GM18909 (cell line): ENCODE data around the gene RASA2.
"Not testable (repeated sequence)": the region's sequence is repeated elsewhere in the genome, so short reads cannot be mapped to it uniquely, and the experiment has no call there.

Source experiments
- ATAC-seq: cut with Tn5 transposase; IDR thresholded peaks from one replicate; pipeline ENCODE4 v1.9.1; 2021; ENCODE audit warnings: mild to moderate bottlenecking; ENCODE audit not compliant: unreplicated experiment, poor library complexity

The RASA2 gene

DNA sequence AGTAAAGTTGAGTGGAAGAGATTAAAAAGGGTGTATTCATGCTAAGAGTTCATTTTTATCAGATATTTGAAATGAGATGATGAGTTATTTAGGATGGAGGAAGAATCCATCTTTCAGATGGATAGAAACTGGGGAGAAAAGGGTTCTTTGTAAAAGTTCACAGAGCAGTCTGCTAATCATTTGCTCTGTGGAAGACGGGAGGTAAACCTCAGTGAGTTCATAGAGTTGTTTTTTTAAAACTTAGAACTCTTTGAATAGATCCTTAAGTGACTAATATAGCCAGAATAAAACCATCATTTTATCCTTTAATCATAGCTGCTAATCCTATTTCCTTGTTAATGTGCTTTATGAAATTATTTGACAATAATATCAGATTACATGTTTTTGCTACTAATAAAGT is 5.1 kb downstream of the RASA2 start:
- no peak for ATAC-seq

GRCh38 chr3:141493184-141493583 is 6.4 kb downstream of the RASA2 start:
- ATAC-seq, result no peak

- ATAC-seq, result not testable (repeated sequence)
These were observed 10.8 kb downstream of the RASA2 start for GRCh38 chr3:141497589-141497988.

DNA sequence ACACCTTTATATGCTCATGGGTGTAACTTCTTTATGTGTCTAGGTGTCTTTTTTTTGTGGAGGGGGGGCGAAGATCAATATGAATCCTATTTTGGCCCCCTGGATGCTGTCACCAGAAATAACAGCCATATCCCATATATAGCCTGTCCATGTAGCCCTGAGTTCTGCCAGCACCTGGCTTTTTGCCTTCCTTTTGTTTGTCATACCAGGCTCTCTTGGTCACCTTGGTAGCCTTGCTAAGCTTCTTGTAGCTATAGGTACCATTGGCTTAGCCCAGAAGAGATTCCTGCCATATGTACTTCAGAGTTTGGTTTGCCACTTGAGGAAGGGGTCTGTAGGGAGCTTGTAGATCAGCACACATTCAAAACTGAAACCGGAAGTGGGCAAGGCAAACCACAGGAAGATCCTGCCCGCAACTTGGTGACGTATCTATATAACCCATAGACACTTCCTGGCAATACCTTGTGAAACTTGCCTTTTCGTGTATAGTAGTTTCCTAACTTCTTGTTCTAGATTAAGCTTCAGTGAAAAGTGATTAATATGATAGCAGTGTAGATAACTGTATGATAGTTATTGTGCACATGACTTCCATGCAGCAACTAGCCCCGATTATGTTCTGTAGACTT is 11.9 kb downstream of the RASA2 start:
- peak; percentile 98 for ATAC-seq

- no peak for ATAC-seq
These were observed 12.5 kb downstream of the RASA2 start for GRCh38 chr3:141499284-141499683.

DNA sequence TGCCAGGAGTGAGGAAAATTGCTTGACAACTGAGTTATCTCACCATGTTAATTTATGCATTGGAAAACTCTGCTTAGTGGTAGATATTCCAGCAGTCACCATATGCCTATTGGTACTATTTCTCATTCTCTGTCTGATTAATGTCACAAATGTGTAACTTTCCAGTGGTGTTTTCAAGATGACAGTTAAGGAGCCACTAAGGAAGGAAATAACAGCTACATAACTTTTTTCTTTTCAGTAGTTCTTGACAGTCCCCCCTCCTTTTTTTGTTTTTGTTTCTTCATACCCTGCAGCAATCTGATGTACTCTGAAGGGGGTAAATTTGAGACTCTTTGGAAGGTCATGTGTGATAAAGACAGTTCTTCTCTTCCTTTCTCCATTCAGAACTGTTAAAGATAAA is 13.1 kb downstream of the RASA2 start:
- no peak for ATAC-seq

GRCh38 chr3:141500397-141500796 is 13.6 kb downstream of the RASA2 start:
- no peak for ATAC-seq

- no peak for ATAC-seq
These were observed 18.3 kb downstream of the RASA2 start for GRCh38 chr3:141505166-141505565.

DNA sequence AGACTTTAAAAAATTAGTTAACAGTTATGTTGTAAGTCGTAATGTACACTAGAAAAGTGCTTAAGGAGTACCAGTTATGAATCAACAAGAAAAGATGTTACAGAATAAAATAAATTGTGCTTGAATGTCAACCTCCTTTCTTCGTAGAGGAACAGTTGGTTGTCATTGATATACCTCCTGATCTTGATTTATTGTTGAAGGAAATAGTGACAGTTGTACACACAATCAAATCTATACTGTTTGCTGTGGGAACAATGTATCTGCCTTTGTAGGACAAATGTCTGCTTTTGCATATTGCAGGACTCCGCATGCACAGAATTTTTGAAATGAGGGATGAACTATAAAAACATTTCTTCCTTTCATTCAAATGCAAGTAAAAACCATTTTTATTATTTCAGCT is 19.2 kb downstream of the RASA2 start:
- no peak for ATAC-seq

DNA sequence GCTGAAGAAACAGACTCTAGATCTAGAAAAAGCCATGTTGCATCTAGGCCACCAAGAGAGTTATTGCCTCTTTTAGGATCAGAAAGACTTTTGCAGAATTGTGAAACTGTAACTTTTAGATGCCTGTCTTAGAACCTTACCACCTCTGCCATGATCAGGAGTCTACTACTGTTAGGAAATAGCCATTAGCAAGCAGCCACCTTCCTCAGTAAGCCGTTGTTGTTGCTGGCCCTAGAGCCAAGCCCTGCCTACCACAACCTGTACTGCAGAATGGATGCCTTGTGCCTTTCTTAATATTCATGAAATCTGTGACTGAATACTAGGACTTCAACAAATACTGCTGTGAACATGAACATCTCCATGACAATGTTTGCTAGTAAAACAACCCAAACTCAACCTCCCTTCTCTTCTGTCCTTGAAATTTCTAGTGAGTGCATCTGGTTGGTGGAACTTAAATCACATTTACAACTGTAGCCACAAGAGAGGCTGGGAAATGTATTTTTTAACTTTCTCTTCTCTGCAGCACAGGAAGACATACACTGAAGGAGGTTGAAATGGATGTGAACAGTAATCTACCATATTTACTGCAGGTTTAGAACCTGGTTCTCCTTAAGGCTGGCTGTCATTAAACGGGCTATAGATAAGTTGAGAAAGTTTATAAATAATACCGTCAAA is 20.7 kb downstream of the RASA2 start:
- ATAC-seq, result no peak

DNA sequence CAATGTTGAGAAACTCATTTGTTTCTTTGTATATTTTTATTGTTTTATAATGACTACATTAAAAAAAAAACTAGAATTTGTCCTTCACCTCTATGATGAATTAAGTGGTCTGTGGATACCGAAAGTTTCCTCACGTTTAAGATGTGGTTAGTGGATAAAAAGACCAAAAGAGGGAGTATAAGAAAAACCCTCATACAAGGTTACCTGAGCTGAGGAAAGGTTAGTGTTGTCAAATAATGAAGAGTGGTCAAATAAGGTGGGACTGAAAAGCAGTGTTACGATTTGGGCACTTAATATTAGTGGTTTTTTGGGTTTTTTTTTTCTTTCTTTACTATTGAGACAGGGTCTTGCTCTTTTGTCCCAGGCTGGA is 21.2 kb downstream of the RASA2 start:
- no peak for ATAC-seq

DNA sequence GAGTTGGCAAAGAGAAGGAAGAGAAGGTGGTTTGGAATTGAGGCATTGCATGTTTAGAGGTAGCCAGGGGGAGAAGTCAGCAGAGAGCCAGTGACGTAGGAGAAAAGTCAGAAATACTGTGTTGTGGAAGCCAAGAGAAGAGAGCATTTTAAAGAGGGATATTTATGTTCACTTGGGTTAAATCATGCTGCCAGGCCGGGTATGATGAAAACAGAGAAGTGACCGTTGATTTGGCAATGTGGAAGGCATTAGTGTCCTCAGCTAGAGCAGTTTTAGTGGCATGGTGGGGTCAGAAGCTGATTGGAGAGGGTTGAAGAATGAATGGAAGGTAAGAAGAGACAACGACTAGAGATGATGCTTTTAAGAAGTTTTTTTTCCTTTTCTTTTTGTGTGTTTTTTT is 24.5 kb downstream of the RASA2 start:
- no peak for ATAC-seq

DNA sequence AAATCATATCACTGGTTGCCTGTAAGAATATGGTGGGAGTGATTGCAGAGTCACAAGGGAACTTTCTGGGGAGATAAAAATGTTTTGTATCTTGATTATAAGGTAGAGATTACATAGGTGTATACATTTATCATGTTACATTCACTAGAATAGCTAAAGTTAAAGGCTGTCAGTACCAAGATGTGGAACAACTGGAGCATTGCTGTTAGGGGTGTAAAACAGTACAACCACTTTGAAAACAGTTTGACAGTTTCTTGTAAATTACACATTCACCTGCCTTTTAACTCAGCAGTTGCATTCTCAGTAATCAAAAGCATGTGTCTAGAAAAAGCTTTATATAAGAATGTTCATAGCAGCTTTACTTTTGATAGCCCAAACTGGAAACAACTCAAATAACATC is 27.6 kb downstream of the RASA2 start:
- no peak for ATAC-seq

DNA sequence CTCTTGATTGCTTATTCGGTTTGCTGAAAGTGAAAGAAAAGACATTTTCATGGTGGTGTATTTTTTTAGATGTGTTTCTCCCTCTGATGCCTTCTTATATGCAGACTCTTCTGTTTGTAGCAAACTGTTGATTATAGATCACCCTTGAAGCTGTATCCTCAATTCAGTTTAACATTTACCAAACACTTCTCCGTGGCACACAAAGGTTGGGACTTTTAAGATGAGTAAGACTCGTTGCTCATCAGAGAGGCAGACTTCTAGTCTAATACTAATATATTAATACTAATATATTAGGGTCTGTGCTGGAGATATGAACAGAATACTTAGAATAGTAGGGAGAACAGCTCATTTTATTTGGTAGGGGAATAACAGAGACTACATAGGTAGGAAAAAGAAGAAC is 32.8 kb downstream of the RASA2 start:
- ATAC-seq, result no peak

GRCh38 chr3:141521781-141522180 is 35.0 kb downstream of the RASA2 start:
- no peak for ATAC-seq

DNA sequence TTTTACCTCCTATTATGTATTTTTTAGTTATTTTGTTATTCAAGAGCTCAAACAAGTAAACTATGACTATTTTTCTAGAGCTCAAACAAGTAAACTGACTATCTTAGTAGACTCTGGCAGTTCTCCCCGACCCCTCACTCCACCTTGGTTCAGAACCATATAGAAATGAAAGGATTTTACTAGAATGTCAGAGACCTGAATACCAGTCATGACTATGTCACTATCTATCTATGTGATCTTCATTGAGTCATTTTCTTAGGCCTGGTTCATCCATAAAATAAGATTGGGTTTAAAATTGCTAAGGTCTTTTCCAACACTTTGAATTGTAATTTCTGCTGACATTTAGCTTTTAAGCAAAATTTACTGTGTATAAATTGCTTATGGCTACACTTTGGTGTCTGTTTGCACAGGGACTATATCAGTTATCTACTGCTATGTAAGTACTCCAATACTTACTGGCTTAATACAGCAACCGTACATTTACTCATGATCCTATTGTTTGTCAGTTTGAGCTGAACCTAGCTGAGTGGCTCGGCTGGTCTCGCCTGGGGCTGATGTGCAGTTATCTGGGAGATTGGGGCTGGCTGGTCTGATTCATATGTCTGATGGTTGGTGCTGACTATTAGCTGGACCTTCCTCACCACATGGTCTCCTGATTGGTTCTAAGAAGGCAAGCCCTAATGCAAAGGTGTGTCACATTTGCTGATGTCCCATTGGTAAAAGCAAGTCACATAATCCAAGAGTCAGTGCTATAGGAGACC is 37.0 kb downstream of the RASA2 start:
- no peak for ATAC-seq

- no peak for ATAC-seq
These were observed 38.2 kb downstream of the RASA2 start for GRCh38 chr3:141524988-141525387.

GRCh38 chr3:141525814-141526213 is 39.0 kb downstream of the RASA2 start:
- no peak for ATAC-seq

DNA sequence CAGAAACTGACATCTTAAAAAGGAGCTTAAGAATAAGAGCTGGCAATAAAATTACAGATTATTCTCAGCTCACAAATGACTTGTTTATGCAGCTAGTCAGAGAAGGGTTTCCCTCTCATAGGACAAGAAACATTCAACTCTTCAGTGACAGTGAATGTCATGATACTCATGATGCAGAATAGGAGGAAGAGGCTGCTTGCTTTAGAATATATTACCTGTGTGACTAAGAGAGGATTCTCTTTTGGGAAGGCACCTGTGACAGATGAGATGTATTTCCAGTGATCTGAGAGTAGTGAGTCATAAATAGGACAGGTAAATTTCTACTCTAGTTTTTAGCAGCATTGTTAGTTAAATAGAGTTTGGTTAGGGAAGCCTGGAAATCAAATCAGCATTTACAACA is 39.9 kb downstream of the RASA2 start:
- no peak for ATAC-seq

DNA sequence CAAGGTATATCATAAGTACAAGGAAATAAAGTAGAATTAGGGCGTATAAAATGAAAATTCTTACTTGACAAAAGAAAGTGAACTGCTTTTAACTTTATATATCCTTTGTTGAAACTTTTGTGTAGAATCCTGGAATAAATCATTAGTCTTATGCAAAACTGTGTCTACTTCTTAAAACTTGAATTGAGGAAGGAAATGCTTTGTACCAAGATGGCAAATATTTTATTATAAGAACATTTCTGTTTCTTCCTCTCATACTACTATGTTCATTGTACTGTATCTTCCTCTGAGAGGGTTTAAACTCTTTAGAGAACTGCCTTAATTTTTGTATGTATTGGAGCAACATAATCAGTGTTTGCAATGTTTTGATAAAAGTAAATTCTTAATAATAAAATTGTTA is 42.0 kb downstream of the RASA2 start:
- ATAC-seq, result no peak

GRCh38 chr3:141529256-141529655 is 42.4 kb downstream of the RASA2 start:
- no peak for ATAC-seq
